Central memory CD4-positive, alpha-beta T cell (primary cell): ENCODE data around the gene MCC.
"Not testable (repeated sequence)": the region's sequence is repeated elsewhere in the genome, so short reads cannot be mapped to it uniquely, and the experiment has no call there.

Experiments used
- DNase-seq: peaks from one replicate; pipeline ENCODE4 v3.0.0; 2022

The MCC gene

DNA sequence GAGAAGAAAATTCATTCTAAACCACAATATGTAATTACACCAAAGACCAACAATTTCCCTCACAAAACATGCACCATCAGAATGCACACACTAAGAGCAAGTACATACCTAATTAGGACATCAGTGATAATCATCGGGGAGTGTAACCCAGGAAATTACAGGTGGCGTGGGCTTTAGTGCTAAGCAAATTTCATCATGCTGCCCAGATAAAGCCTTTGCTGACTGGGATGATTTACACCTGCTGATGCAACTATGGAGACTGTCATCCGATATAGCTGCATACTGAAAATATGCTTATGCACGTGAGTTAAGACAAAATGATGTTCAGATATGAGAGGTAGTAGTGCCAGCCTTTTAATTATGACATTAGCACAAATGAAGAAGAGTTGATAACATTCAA, 388.4 kb downstream of the MCC start:
- DNase-seq, result no peak

DNA sequence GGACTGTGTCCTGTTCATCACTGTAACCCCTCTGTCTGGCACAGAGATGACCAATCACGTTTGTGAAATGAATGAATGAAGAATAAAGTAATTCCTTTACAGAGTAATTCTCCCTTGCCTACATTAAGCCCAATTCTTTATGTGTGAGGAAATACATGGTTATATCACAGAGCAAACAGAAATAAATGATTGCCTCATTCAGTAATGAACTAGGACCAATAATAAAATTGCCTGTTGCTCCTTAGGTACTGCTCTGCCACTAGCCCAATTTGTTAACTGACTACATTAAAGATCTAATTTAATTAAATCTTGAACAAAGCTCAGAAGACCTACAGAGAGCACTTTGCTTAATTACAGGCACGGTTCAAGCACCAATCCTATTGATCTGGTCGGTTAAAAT, 389.9 kb downstream of the MCC start:
- DNase-seq, result no peak

DNA sequence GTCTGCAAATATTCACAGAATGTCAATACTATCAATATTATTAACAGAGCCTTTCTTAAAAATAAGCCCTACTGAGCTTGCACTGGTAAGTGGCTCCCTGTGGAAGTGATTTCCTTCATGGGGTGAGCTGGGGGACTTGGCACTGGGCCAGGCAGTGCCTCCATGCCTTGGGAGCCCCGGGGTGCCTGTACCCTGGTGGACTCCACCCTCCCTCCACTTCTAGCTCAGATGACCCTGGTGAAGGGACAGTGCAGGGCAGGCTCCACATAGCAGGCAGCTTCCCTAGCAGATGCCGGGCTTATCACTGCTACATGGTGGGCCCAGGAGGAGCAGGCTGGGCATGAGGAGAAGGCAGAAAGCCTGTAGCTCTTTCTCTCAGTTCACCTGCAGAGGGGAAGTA, 392.4 kb downstream of the MCC start:
- DNase-seq, result no peak

DNA sequence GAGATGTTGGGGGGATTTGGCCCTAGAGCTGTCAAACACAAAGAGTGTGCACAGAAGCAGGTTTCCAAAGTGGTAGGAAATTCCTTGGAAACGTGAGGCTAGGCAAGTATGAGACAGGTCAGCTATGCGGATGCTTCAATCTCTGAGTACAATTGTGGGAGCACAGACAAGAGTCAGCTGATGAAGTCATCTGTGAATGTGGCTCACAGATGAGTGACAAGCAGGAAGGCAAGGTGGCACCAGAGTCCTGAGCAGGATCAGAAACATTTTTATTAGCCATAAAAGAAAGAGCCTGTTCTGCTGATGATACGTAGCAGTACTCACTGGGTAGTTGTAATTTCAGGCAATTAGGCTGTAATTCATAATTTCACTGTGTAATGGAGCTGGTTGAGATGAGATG, 394.7 kb downstream of the MCC start:
- no peak for DNase-seq

DNA sequence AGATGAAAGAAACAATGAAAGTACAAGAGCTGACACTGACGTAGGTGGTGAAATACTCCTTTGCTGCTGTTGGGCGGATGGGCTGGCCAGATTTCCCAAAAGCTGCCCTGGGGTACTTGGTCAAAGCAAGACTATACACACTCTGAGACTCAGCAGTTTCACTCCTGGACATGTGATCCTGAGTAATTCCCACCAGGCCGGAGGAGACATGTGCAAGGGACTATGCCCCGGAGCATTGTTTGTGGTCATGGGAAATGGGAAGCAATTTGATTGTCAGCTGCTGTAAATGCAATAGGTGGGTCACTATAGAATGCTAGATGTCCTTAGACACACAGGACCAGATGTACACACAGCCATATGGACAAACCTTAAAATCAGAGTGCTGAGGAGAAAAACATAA, 395.6 kb downstream of the MCC start:
- no peak for DNase-seq

DNA sequence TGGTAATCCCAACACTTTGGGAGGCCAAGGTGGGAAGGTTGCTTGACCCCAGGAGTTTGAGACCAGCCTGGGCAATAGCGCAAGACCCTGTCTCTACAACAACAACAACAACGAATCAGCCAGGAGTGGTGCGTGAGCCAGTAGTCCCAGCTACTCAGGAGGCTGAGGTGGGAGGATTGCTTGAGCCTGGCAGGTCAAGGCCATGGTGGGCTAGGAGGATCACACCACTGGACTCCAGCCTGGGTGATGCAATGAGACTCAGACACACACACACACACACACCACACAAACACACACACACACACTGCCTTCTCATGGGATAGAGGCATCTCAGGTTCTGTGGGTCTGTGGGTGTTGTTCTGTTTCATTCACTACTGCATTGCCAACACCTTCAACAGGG, 396.6 kb downstream of the MCC start:
- DNase-seq, result no peak

DNA sequence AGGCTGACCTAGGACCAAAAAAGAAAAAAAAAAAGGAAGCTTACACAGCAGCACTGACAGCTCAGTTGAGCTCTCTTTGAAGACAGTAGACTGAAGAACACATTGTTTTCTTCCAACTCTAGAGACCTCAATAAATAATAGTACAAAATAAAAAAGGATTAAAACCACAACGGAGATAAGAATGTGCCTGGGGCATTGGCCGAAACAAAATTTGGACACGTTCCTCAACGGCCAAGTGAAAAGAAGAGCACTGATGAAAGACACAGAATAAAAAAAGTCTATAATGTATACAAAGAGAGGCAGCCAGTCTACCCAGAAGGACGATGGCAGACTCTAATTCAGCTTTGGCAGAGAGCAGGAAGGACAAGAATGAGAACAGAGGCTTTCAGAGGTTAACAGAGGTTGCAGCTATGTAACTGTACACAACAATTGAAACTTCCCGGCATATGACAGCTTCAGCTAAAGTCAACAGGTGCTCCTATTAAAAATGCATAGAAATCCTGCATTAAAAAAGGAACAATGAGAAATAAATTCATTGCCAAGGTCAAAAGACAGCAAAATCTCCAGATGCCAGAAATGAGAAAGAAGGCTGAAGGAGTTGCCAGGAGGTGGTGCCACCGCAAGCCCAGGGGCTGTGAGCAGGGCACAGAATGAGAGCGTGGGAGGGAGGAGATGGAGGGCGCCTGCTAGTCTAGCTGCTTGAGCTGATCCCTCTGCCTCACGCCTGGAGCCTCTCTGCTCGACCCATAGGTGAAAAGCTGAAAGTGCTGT, 397.7 kb downstream of the MCC start:
- no peak for DNase-seq

DNA sequence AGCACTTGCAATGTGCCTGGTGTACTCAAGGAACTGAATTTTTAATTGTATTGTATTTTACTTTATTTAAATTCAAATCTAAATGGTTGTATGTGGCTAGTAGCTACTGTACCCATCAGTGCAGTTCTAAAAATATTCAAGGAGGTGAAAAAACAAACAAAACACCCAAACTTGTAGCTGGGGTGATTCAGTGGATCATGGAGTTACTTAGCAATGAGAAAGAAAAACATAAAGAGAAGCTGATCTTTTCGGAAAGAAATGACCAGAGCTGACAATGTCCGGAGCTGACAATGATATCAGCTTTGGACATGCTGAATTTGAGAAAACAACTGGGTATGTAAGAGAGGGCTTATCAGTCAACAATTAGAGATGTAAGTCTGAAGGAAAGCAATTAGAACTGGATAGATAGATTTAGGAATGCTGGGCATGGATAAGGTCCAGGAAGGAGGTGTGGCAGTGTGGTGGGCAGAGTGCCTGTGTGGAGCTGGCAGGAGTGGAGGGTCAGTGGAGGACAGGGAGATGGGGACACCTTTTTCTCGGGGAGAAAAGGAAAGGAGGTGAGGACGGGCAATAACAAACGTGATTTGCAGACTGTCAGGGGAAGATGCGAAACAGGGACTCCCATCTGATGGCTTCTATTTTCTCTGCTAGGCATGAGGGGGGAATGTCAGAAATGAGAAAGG, 398.5 kb downstream of the MCC start:
- no peak for DNase-seq

DNA sequence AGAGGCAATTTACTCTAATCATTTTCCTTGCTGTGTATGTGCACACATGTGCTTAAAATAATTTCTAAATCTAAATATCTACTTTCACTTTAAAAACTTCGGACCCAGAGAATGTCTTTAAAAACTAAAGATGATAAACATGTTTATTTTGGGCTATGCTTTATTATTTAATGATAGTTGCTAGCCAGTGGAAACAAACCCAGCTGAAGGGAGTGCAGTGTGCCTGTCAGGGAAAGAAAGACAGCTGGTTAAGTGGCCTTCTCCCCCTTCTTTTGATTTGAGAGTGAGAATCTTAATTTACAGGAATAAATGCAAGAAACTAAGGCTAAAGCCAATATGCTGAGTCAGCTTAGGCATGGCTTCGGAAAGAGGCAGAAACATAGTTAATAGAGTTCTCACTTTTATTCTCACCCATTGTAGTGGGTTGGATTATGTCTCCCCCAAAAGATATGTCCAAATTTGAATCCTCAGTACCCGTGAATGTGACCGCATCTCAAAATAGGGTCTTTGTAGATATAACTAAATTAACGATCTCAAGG, 400.2 kb downstream of the MCC start:
- DNase-seq, result no peak

DNA sequence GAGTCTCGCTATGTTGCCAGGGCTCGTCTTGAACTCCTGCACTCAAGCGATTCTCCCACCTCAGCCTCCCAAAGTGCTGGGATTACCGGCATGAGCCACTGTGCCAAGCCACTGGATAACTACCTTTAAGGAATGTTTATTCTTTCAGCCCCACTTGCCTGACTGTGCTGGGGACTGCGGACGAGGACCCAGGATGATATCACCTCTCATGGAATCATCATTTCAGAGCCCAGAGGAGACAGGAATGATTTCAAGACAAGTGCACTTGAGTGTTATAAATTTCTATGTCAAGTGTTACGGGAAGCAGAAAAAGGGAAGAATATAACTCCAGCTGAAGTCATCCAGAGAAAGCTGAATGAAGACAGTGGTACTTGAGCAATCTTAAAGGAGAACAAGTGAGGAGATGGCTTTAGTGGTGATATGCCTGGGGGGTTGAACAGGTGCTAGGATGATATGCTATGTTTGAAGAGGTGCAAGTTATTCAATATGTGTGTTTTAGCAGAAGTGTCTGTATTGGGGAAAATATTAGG, 402.3 kb downstream of the MCC start:
- no peak for DNase-seq

DNA sequence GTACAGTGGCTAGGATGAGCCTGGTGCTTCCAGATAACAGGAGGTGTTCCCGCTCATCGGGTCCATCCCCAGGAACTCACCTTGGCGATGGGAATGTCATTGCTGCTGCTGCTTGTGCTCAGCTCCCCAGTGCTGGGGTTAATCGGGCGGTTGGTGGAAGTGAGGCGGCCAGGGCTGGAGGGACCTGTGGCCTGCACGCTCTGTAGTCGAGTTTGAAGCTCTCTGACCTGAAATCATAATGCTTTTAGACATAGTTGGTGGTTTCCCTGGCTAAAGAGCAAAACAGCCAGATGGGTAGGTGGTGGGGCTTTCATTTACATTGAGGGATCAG, 403.2 kb downstream of the MCC start:
- DNase-seq, result no peak

DNA sequence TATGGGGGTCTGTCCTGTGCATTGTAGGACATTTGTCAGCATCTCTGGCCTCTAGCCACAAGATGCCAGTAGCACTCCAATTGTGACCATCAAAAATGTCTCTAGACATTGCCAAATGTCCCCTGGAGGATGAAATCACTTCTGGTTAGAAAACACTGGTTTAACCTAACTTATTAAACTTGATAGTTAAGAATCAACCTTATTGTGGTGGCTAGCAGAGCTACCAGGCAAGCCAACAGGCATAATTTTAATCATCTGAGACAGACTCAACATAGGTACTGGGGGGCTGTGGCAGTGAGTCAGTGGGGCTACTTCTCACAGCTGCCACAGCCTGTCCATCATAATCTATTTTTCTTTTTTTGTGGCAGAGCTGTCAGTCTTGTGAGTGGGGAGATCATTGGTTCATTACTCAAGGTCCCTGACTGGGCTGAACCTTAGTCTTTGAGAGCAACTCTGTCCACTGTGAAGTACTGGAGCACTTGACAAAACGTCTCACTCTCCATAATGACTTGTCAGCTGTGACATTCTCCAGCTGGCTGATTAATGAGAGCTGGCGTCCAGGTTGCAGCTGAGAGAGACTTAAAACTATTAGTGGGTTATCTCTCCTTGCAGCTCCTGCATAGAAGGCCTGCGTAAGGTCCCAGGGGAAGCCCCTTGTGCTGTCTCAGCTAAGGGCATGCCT, 403.7 kb downstream of the MCC start:
- DNase-seq, result no peak

DNA sequence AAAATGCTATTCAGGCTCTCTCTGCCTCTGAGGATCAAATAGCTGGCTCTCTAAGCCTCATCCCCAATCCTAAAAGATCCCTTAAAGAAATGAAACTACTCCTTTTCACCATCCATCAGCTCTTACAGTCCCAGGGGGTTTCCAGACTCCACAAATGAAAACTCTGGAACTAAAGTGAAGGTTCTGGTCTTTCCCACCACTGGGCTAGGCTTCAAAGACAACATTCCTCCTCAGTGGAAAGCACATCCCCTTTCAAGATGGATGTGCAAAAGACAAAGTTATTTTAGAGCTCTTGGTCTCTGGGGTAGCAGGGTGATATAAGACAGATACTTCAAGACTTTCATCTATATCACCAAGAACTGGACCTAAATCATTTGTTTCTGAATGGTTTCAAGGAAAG, 404.8 kb downstream of the MCC start:
- no peak for DNase-seq

DNA sequence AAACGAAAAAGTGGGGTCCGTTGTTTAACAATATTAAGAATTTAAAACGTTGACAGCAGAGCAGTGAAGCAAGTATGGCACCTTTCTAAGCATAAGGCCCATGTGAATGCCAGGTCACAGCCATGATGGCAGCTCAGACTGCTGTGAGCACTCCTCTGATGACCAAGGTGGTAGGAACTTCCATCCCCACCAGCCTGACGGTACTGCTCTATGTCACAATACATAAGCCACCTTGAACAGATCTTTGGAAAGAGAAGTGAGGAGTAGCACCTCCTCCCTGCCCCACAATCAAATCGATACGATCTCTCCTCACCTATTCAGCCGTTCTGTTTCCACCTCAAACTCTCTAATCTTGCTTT, 405.7 kb downstream of the MCC start:
- no peak for DNase-seq

DNA sequence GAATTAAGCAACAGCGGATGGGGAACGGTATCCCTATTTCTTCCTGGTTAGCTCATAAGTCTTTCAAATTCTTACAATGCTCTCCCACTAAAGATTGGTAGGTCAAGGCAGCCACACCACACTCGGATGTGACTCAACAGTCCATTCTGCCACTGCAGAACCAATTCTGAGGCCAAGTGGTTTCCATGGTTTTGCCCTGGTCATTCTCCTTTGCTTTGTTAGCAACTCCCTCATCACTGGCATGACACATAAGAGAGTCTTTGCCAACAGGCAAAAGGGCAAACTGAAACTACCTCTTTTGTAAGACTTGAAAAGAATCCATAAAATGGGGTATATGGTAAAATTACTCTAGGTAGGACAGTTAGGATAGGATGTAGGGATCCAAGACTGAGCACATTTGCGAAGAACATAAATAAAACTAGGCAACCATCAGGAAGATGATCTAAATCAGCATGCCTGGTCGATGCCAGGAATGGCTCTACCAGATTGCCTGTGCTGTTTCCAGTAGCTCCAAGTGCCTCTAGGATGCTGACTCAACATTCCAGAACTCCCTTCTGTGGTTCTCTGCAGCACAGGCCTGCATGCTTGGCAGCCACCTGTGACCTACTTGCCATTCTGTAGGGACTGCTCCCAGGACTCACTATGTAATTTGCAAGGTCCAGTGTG, 406.2 kb downstream of the MCC start:
- no peak for DNase-seq

DNA sequence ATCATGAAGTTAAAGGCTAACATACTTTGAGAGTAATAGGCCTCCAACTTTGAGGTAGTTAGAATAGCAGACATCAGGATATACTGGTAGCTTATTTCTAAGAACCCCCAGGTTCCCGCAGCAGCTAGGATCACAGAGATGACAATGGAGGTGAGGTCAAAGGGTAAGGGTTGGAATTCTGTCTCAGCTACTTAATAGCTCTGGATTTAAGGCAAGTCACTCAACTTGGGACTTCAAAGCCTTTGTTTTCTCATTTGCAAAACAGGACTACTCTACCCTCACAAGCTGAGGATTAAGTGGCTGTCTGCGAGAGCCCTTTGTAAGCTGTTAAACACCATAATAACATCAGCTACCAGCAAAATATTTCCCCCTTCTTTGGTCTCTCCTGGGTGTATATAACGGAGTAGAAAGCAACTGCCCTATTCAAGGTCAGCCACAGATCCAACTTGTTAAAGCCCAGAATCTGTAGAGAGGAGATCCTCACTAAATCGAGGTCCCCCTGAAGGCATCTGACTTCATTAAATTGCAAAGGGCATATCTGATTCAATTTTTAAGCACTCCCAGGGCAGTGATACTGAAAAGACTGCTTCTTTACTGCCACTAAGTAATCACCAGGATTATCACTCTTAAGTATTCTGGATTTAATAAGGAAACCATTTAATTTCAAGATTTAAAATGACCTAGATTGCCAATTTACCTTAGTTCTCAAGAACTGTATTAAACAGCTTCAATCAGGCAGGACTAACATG, 407.0 kb downstream of the MCC start:
- DNase-seq, result no peak

DNA sequence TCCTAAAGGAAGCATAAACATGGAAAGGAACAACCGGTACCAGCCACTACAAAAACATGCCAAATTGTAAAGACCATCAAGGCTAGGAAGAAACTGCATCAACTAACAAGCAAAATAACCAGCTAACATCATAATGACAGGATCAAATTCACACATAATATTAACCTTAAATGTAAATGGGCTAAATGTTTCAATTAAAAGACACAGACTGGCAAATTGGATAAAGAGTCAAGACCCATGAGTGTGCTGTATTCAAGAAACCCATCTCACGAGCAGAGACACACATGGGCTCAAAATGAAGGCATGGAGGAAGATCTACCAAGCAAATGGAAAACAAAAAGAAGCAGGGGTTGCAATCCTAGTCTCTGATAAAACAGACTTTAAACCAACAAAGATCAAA, 411.6 kb downstream of the MCC start:
- DNase-seq, result not testable (repeated sequence)

DNA sequence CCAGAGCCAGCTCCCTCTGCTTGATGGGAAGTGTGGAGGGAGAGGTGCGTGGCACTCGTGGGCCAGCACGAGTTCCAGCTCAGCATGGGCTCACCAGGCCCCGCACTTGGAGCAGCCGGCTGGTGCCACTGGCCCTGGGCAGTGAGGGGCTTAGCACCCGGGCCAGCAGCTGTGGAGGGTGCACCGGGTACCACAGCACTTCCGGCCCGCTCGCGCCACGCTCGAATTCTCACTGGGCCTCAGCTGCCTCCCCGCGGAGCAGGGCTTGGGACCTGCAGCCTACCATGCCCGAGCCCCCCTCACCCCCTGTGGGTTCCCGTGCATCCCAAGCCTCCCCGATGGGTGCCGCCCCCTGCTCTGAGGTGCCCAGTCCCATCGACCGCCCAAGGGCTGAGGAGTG, 413.2 kb downstream of the MCC start:
- no peak for DNase-seq

DNA sequence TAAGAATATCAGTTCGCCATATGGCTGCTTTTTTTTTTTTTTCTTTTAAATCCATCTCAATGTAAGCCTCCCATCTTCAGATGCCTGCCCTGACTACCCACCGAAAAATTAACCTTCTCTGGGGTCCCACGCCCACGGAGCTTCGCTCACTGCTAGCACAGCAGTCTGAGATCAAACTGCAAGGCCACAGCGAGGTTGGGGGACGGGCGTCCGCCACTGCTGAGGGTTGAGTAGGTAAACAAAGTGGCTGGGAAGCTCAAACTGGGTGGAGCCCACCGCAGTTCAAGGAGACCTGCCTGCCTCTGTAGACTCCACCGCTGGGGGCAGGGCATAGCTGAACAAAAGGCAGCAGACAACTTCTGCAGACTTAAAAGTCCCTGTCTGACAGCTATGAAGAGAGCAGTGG, 414.6 kb downstream of the MCC start:
- DNase-seq, result peak; percentile 4

DNA sequence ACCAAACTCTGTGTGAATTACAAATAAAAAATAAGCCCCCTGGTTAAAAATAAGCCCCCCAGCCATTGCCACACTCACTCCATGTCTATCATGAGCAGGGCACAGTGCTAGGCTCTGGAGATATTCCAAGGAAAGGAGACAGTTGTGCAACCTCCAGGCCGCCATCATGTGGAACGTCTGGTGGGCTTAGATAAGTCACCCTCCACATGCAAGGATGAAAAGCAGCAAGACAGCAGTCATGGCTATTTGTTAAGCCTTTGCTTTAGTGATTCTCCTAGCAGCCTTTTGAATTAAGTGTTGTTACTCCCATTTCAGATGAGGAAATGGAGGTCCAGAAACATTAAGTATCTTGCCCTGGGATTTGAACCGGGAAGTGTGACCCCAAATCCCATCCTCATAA, 416.9 kb downstream of the MCC start:
- DNase-seq, result no peak

DNA sequence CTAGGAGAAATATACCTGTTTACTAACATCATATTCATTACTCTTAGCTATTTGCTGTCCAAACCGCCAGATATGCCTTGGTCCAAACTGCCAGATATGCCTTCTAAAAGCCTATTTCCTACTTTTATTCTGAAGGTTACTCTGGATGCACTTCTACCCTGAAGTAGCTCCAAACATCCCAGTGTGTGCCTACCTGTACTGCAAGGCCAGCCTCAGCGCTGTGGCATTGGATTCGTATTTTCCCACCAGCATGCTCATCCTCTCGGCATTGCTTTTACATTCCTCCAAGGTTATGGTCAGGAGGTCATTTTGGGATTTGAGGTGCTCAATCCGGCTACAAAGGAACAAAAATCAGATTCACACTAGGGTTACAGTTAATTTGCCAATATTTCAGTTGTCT, 417.4 kb downstream of the MCC start:
- DNase-seq, result no peak

DNA sequence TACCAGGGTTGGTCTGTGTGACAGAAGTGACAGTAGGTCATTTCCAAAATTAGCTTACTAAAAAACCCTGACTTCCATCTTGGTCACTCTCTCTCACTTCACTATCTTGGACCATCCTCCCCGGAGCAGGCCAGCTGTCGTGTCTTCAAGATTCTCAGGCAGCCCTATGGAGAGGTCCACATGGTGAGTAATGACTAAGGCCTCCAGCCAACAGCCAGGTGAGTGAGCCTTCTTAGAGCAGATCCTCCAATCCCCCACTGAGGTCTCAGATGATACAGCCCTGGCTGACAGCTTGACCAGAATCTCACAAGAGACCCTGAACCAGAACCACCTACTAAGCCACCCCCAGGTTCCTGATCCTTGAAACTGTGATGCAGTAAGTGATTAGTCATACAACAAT, 419.7 kb downstream of the MCC start:
- no peak for DNase-seq
